ENCODE measurements around the gene IGFBP5. TPM values are rescaled to one million over a fixed set of nuclear protein-coding genes. Genes with fewer than 3 reads are reported as not detected.

IGFBP5 gene
- polyA plus RNA-seq, 1 donor from 2014 or later: 1.6 TPM

- Histone ChIP-seq H3K79me2 (replicated peaks; ENCODE audit: insufficient read depth, low read length) (no peaks in the 10 kb centered on the region), H3K9me2 (ENCODE audit: insufficient read depth, low read length) (no peaks in the 10 kb centered on the region), H3K27me3 (ENCODE audit: insufficient read depth, low read depth, low read length) (no peaks in the 10 kb centered on the region), H3F3A (ENCODE audit: insufficient read depth, low read length, poor library complexity, severe bottlenecking) (no peaks in the 10 kb centered on the region), H3K4me2 (ENCODE audit: low read length) (no peak overlapping the region), H2AFZ (ENCODE audit: low read depth, low read length) (no peak overlapping the region), H3K4me3 (ENCODE audit: low read length) (no peak overlapping the region), H3K27ac (ENCODE audit: low read length) (no peak overlapping the region), H3K9ac (ENCODE audit: low read length) (no peak overlapping the region), H3K9me3 (ENCODE audit: low read length) (no peaks in the 10 kb centered on the region), H3K36me3 (ENCODE audit: insufficient read depth, low read length) (no peaks in the 10 kb centered on the region), H4K20me1 (ENCODE audit: insufficient read depth) (no peaks in the 10 kb centered on the region)
- TF ChIP-seq POLR2AphosphoS5 (IDR thresholded peaks at IDR 0.05) (no peak), CTCF (IDR thresholded peaks at IDR 0.05; ENCODE audit: poor library complexity, severe bottlenecking) (no peak), EP300 (conservative IDR thresholded peaks at IDR 0.05; ENCODE audit: poor library complexity, severe bottlenecking) (no peak), RAD21 (conservative IDR thresholded peaks at IDR 0.05) (no peak)
These were observed 65.6 kb downstream of the IGFBP5 start for GRCh38 chr2:216629784-216630183.

- no peak overlapping the region for H2AFZ ChIP-seq (ENCODE audit: low read depth, low read length)
- no peaks in the 10 kb centered on the region for H3K36me3 ChIP-seq (ENCODE audit: insufficient read depth, low read length)
- TF ChIP-seq REST (IDR thresholded peaks at IDR 0.05; ENCODE audit: borderline replicate concordance) (no peak), CTCF (IDR thresholded peaks at IDR 0.05; ENCODE audit: poor library complexity, severe bottlenecking) (no peak), SMC3 (conservative IDR thresholded peaks at IDR 0.05; ENCODE audit: poor library complexity) (no peak), MXI1 (conservative IDR thresholded peaks at IDR 0.05; ENCODE audit: poor library complexity, severe bottlenecking) (no peak), RAD21 (conservative IDR thresholded peaks at IDR 0.05) (no peak), EZH2 (IDR thresholded peaks at IDR 0.05; ENCODE audit: borderline replicate concordance, insufficient read depth, low read length, poor library complexity, severe bottlenecking) (no peak), POLR2AphosphoS5 (IDR thresholded peaks at IDR 0.05) (no peak), EP300 (conservative IDR thresholded peaks at IDR 0.05; ENCODE audit: poor library complexity, severe bottlenecking) (no peak), TAF1 (IDR thresholded peaks at IDR 0.05; ENCODE audit: low read depth) (no peak)
- no peaks in the 10 kb centered on the region for H3K79me2 ChIP-seq (replicated peaks; ENCODE audit: insufficient read depth, low read length)
- no peaks in the 10 kb centered on the region for H4K20me1 ChIP-seq (ENCODE audit: insufficient read depth)
- H3F3A ChIP-seq (ENCODE audit: insufficient read depth, low read length, poor library complexity, severe bottlenecking): no peaks in the 10 kb centered on the region
- H3K9me3 ChIP-seq (ENCODE audit: low read length): no peaks in the 10 kb centered on the region
- H3K27me3 ChIP-seq (ENCODE audit: insufficient read depth, low read depth, low read length): no peaks in the 10 kb centered on the region
- H3K9ac ChIP-seq (ENCODE audit: low read length): no peak overlapping the region
- H3K27ac ChIP-seq (ENCODE audit: low read length): no peak overlapping the region
- H3K4me2 ChIP-seq (ENCODE audit: low read length): no peak overlapping the region
- H3K9me2 ChIP-seq (ENCODE audit: insufficient read depth, low read length): no peaks in the 10 kb centered on the region
- no peak overlapping the region for H3K4me3 ChIP-seq (ENCODE audit: low read length)
These were observed 68.5 kb downstream of the IGFBP5 start for GRCh38 chr2:216626875-216627245.
